Body of pancreas (tissue), 4 donors: ENCODE measurements around the gene ASTN1.

Experiments
- POLR2A ChIP-seq, 3 donors: fragments of 450-650 bp; IDR thresholded peaks; one replicate each; pipeline ENCODE4 v1.6.1; 2016; ENCODE audit warnings: antibody characterized with exemption in 3 of 3, mild to moderate bottlenecking in 2 of 3
- TF ChIP-seq, protein P1 (sequence below), 7 experiments: fragments of 450-650 bp in 4 of 7; fragments of 200-600 bp in 3 of 7; sonication (generic) in 3 of 7; IDR thresholded peaks; one replicate each; pipeline ENCODE4 v1.5.1; 2016 to 2019; ENCODE audit warnings: antibody characterized with exemption in 7 of 7

DNA sequence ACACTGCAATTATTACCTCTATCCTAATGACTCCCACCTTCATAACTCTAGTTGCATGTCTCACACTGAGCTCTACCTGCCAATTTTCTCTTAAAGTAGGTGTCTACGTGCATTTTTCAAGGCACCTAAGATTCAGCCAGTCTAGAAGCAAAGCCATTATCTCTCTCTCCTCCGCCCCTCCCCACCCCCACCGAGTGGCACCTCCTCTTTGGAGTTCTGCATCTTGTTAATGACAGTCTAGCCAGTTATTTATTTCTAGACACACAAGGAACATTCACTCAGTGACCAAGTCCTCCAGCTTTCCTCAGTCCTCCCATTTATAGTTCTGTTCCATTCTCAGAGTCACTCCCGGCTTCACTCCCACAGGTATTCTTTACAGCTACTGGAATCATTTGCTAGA lies 47.6 kb downstream of the ASTN1 start:
- TF ChIP-seq, protein P1, sequence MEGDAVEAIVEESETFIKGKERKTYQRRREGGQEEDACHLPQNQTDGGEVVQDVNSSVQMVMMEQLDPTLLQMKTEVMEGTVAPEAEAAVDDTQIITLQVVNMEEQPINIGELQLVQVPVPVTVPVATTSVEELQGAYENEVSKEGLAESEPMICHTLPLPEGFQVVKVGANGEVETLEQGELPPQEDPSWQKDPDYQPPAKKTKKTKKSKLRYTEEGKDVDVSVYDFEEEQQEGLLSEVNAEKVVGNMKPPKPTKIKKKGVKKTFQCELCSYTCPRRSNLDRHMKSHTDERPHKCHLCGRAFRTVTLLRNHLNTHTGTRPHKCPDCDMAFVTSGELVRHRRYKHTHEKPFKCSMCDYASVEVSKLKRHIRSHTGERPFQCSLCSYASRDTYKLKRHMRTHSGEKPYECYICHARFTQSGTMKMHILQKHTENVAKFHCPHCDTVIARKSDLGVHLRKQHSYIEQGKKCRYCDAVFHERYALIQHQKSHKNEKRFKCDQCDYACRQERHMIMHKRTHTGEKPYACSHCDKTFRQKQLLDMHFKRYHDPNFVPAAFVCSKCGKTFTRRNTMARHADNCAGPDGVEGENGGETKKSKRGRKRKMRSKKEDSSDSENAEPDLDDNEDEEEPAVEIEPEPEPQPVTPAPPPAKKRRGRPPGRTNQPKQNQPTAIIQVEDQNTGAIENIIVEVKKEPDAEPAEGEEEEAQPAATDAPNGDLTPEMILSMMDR (IDR thresholded peaks at IDR 0.05): no peak
- TF ChIP-seq POLR2A (IDR thresholded peaks at IDR 0.05): no peak
